Esophagus squamous epithelium (tissue), 4 donors: ENCODE data around the gene DOCK10.

ENCODE experiments used
- POLR2A ChIP-seq, 4 donors: fragments of 450-650 bp; IDR thresholded peaks; one replicate each; pipeline ENCODE4 v1.6.1; 2017; ENCODE audit warnings: antibody characterized with exemption in 4 of 4, mild to moderate bottlenecking in 4 of 4, moderate library complexity in 3 of 4
- TF ChIP-seq, protein P1 (sequence below), 6 experiments: fragments of 450-650 bp in 4 of 6; fragments of 200-600 bp in 2 of 6; sonication (generic) in 2 of 6; IDR thresholded peaks; one replicate each; pipeline ENCODE4 v1.5.1; 2016 to 2019; ENCODE audit warnings: antibody characterized with exemption in 6 of 6, mild to moderate bottlenecking in 4 of 6, moderate library complexity in 4 of 6

- TF ChIP-seq, protein P1, sequence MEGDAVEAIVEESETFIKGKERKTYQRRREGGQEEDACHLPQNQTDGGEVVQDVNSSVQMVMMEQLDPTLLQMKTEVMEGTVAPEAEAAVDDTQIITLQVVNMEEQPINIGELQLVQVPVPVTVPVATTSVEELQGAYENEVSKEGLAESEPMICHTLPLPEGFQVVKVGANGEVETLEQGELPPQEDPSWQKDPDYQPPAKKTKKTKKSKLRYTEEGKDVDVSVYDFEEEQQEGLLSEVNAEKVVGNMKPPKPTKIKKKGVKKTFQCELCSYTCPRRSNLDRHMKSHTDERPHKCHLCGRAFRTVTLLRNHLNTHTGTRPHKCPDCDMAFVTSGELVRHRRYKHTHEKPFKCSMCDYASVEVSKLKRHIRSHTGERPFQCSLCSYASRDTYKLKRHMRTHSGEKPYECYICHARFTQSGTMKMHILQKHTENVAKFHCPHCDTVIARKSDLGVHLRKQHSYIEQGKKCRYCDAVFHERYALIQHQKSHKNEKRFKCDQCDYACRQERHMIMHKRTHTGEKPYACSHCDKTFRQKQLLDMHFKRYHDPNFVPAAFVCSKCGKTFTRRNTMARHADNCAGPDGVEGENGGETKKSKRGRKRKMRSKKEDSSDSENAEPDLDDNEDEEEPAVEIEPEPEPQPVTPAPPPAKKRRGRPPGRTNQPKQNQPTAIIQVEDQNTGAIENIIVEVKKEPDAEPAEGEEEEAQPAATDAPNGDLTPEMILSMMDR (IDR thresholded peaks at IDR 0.05): no peak
- no peak for TF ChIP-seq POLR2A (IDR thresholded peaks at IDR 0.05)
These were observed 122.7 kb downstream of the DOCK10 start for GRCh38 chr2:224919472-224920110.
